Activated CD8-positive, alpha-beta memory T cell treated with anti-CD3 and anti-CD28 coated beads, Interleukin-2, amount 10 ng/mL, durations not matched to agents 7 days and 5 days (primary cell): ENCODE measurements around the gene CNTNAP2. TPM values are rescaled to one million over a fixed set of nuclear protein-coding genes. Genes with fewer than 3 reads are reported as not detected.

ENCODE experiments used
- ATAC-seq: fragments of 150-1000 bp; cut with Tn5 transposase; one replicate; pipeline ENCODE4 v1.10.0; 2021; ENCODE audit warnings: moderate library complexity
- CTCF ChIA-PET: fragments of 350-600 bp; sonication (Branson Sonifier 250); formaldehyde crosslinking; loops from one replicate; lab custom pipeline; 2021; ENCODE audit warnings: antibody characterized with exemption; lab: Charles Lee
- DNase-seq: peaks from one replicate; pipeline ENCODE4 v3.0.0-alpha.2; 2020
- H3K27ac Mint-ChIP-seq: one replicate; pipeline ENCODE4 v1.8.0; 2021; ENCODE audit warnings: mild to moderate bottlenecking, mixed read lengths
- H3K27me3 Mint-ChIP-seq: one replicate; pipeline ENCODE4 v1.8.0; 2021; ENCODE audit warnings: mixed read lengths
- H3K36me3 Mint-ChIP-seq: one replicate; pipeline ENCODE4 v1.8.0; 2021; ENCODE audit warnings: mild to moderate bottlenecking, mixed read lengths
- H3K4me1 Mint-ChIP-seq: one replicate; pipeline ENCODE4 v1.8.0; 2021; ENCODE audit warnings: mixed read lengths
- H3K4me3 Mint-ChIP-seq: one replicate; pipeline ENCODE4 v1.8.0; 2021; ENCODE audit warnings: mild to moderate bottlenecking, moderate library complexity, mixed read lengths
- H3K9me3 Mint-ChIP-seq: one replicate; pipeline ENCODE4 v1.8.0; 2022; ENCODE audit warnings: low read depth, mixed read lengths
- total RNA-seq, 2 experiments: library from RNA; stranded (reverse); gene quantifications; one replicate each; pipeline ENCODE4 v1.2.3, GENCODE V29; 2021

The CNTNAP2 gene
- total RNA-seq, 2 experiments from 2014 or later, result not detected

DNA sequence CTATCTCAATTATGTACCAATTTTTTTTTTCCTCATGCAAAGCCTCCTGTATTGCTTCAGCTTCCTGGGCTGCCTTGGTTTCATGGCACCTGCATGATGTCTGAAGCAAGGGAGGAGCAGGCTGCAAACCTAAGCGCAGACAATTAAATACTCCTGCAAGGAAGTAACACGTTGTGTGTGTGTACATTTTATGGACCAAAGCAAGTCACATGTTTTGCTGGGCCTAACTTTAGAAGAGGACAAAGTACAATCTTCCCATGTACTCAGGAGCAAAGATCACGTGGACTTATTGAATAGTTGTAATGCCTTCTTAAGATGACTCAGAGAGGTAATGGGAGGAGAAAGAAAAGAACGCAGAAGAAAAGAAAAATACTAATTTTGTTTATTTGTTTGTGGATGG lies 1530.0 kb downstream of the CNTNAP2 start:
- Mint-ChIP-seq H3K27me3 (no peaks in the 10 kb centered on the region), H3K27ac (no peak overlapping the region), H3K4me3 (no peak overlapping the region), H3K36me3 (no peaks in the 10 kb centered on the region), H3K4me1 (no peaks in the 10 kb centered on the region), H3K9me3 (peaks cover 10% of the 10 kb centered on the region)
- DNase-seq (no peak), ATAC-seq (no peak)
- CTCF ChIA-PET, result no interaction called here

DNA sequence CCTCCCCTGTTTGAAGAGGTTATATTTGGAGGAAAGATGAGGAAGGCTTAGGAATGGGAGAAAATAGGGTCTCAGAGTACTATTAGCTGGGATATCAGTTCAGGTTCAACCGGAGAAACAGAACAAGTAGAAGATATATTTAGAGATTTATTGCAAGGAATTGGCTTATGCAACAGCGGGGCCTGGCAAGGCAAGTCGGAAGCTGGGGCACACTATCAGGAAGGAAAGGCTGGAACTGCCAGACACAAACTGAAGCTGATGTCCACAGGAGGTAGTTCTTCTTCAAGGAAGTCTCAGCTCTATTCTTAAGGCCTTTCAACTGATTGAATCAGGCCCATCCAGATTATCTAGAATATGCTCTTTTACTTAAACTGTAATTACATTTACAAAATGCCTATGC lies 1534.4 kb downstream of the CNTNAP2 start:
- ATAC-seq (no peak), DNase-seq (no peak)
- Mint-ChIP-seq H3K27ac (no peak overlapping the region), H3K9me3 (peaks cover 7% of the 10 kb centered on the region), H3K4me1 (no peaks in the 10 kb centered on the region), H3K4me3 (no peak overlapping the region), H3K36me3 (no peaks in the 10 kb centered on the region), H3K27me3 (no peaks in the 10 kb centered on the region)
- CTCF ChIA-PET, result no interaction called here

DNA sequence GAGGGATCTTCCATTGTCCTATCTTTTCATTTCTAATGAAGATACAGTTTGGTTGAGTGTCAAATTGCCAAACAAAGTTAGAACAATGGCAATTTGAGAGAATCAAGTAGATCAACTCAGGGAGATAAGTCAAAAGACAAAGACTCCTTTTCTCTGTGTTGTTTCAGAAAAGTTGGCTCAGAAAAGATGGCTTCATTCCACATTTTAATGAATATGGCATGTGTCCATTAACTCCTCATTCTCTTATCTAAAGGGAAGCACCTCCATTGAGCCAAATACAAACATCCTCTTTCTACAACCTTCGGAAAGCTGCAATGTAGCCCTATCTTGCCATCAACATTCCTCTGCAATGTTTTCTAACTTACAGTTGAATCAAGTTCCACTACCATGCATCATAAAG lies 1535.0 kb downstream of the CNTNAP2 start:
- DNase-seq, result no peak
- Mint-ChIP-seq H3K4me3 (no peak overlapping the region), H3K27ac (no peak overlapping the region), H3K36me3 (no peaks in the 10 kb centered on the region), H3K9me3 (peaks cover 9% of the 10 kb centered on the region), H3K27me3 (no peaks in the 10 kb centered on the region), H3K4me1 (no peaks in the 10 kb centered on the region)
- CTCF ChIA-PET, result no interaction called here
- no peak for ATAC-seq

DNA sequence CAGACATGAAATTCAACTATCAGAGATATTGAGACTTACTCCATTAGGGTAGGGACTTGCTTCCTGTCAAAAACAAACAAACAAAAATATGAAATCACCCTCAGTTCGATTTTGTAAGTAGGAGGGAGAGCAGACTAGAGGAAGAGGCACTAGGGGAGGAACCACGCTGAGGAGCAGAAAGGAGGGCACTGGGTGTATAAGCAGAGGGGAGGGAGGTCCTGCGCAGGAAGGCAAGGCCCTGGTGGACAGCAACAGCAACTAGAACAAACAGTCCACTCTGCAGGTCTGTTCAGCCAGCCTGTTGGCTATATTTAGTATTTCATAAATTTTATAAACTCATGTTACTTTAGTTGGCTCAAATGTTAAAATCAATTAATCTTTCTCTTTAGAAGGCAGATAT lies 1536.9 kb downstream of the CNTNAP2 start:
- Mint-ChIP-seq H3K27ac (no peak overlapping the region), H3K36me3 (no peaks in the 10 kb centered on the region), H3K9me3 (peaks cover 8% of the 10 kb centered on the region), H3K4me3 (no peak overlapping the region), H3K4me1 (no peaks in the 10 kb centered on the region), H3K27me3 (no peaks in the 10 kb centered on the region)
- ATAC-seq, result no peak
- DNase-seq, result no peak
- CTCF ChIA-PET, result no interaction called here

DNA sequence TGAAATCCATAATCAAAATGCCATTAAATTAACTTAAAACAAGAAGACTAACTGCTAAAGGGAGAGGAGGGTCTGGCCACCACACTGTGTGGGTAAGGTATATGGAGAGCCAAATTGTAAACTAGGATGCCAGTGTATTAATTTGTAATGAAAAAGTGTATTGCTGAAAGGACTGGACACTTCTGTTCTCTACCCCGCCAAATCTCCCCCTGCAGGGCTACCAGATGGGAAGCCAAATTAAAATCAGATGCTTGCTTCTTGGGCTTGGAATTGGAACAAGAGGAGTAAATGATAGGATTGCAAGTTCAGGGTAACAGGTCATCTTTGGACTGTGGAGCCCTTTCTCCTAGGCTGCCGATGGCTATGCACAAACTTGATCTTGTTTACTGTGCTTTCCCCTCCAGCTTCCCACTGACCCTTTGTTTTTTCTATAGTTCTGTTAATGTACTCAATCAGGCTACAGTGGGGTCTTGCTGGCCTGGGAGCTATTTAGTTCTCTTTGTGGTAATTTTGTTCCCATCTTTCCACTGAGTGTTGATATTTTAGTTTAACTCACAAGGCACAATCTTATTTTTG lies 1541.9 kb downstream of the CNTNAP2 start:
- no peak for ATAC-seq
- Mint-ChIP-seq H3K27me3 (no peaks in the 10 kb centered on the region), H3K9me3 (peaks cover 7% of the 10 kb centered on the region), H3K4me1 (no peaks in the 10 kb centered on the region), H3K27ac (no peak overlapping the region), H3K4me3 (no peak overlapping the region), H3K36me3 (no peaks in the 10 kb centered on the region)
- CTCF ChIA-PET, result no interaction called here
- DNase-seq, result no peak

DNA sequence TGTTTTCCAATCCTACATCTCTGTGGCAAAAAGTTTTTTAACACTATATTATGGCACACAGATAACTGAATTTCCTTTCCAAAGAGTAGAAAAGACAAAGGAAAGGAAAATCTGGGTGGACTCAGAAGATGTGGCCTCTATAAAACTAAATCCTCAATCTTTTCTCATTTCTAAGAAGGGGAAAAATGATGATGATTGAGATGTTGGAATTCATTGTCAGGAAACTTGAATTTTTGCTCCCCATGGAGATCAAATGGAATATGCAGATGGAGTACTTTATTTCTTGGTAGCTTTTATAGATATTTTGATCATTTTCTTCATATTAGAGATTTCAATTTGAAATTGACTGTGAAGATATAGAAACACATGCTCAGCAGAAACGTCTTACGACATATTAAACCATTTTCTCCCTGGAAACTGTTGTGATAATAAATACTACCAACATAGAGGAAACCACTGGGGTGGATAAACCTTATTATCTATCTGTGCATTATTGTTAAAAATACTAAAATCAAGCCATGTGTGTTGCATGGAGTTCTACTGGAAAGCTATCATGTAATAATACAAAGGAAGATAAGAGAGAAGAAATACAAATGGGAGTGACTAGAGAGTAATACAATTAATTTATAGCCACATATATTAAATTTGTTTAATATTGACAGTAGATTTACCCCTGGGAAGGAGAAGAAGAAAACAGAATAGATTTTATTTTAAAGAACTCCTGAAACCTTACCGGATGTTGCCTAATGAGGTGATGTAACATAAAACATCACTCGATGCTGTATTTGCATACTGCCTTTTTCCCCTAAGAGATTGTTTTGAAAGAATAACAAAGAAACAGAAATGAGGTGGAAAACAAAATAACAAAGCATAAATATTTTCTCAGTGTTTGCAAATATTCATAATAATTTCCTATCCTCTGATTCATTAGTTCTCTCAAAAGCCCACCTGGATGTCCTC lies 1542.7 kb downstream of the CNTNAP2 start:
- H3K27ac Mint-ChIP-seq, result no peak overlapping the region
- H3K27me3 Mint-ChIP-seq, result no peaks in the 10 kb centered on the region
- H3K4me3 Mint-ChIP-seq, result no peak overlapping the region
- no peak for ATAC-seq
- CTCF ChIA-PET, result no interaction called here
- no peak for DNase-seq
- H3K36me3 Mint-ChIP-seq, result no peaks in the 10 kb centered on the region
- peaks cover 7% of the 10 kb centered on the region for H3K9me3 Mint-ChIP-seq
- H3K4me1 Mint-ChIP-seq, result no peaks in the 10 kb centered on the region

DNA sequence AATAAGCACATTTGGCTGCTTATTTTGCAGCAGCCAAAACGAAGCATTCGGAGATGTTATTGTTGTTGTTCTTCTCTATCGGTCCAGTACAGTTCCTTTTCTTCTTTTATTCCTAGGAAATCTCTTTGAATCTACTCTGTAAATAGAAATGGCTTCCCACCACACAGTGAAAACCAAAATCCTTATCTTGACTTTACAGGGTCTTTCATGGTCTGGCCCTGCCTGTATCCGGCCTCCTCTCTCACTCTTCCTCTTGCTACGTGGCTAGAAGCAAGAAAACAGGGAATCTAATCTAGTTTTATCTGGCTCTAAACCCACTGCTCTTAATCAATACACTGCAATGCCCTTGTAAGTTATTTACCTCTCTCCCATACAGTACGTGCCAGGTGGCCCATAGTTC lies 1547.9 kb downstream of the CNTNAP2 start:
- Mint-ChIP-seq H3K27ac (no peak overlapping the region), H3K4me1 (no peaks in the 10 kb centered on the region), H3K27me3 (no peaks in the 10 kb centered on the region), H3K9me3 (peaks cover 4% of the 10 kb centered on the region), H3K4me3 (no peak overlapping the region), H3K36me3 (no peaks in the 10 kb centered on the region)
- CTCF ChIA-PET, result no interaction called here
- no peak for ATAC-seq
- DNase-seq, result no peak

DNA sequence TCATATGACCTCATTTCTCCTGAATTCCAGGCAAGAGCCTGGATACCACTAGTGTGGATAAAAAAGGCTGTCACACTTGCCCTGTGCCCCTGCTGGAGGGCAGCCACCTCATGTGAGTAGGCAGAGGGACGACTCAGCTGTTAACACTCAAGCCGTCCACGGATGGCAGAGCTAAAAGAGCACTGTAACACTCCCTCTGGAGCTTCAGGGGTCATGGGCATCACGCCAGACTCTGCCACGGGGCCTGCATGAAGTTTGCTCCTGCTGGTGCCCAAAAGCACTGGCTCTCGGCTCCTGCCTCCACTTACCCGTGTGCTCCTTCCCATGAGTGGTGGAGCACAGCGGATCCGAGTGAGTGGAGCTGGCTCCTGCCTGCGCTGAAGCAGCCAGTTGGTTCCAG lies 1554.2 kb downstream of the CNTNAP2 start:
- CTCF ChIA-PET, result no interaction called here
- no peaks in the 10 kb centered on the region for H3K4me1 Mint-ChIP-seq

DNA sequence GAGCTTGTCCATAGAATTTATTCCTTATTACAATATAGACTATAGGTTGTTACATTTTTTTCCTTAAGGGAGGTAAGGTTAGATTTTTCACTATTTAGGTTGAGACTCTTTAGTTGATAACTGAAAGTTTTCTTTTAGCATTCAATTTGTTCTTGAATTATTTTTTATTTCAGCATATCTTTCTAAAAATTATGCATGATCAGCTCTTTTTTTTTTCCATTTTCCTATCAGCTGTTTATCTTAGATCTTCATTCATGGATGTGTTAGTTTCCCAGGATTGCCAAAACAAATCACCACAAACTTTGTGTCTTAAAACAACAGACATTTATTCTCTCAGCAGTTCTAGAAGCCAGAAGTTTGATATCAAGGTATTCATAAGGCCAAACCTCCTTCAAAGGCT lies 1558.1 kb downstream of the CNTNAP2 start:
- ATAC-seq (no peak), DNase-seq (no peak)
- CTCF ChIA-PET, result no interaction called here
- H3K4me3 Mint-ChIP-seq, result no peak overlapping the region
- H3K27me3 Mint-ChIP-seq, result no peaks in the 10 kb centered on the region
- H3K4me1 Mint-ChIP-seq, result no peaks in the 10 kb centered on the region
- H3K36me3 Mint-ChIP-seq, result no peaks in the 10 kb centered on the region
- H3K27ac Mint-ChIP-seq, result no peak overlapping the region
- peaks cover 4% of the 10 kb centered on the region for H3K9me3 Mint-ChIP-seq

More for the DNA sequence above, 1554.2 kb downstream of the CNTNAP2 start:
- H3K4me3 Mint-ChIP-seq, result no peak overlapping the region
- H3K9me3 Mint-ChIP-seq, result peaks cover 2% of the 10 kb centered on the region
- no peaks in the 10 kb centered on the region for H3K36me3 Mint-ChIP-seq
- no peak overlapping the region for H3K27ac Mint-ChIP-seq
- ATAC-seq (no peak), DNase-seq (no peak)
- H3K27me3 Mint-ChIP-seq, result no peaks in the 10 kb centered on the region

DNA sequence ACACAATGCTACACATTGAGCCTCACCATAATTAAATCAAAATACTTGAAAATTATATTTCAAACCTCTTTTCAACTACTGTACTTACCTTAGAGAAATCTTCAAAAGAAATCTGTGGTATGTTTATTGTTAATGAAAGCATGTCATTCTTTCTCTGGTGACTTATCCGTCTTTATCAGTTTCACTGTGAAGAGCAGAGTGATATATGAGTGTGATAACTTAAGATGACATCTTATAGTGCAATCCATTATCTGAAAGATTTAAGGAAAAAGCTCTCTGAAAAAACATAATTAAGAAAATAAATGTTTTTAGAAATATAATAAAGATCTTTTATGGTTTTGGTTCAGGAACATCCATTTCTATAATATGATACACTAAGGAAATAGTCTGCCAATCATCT lies 1562.3 kb downstream of the CNTNAP2 start:
- Mint-ChIP-seq H3K9me3 (peaks cover 4% of the 10 kb centered on the region), H3K27me3 (no peaks in the 10 kb centered on the region), H3K4me3 (no peak overlapping the region), H3K27ac (no peak overlapping the region), H3K36me3 (no peaks in the 10 kb centered on the region), H3K4me1 (no peaks in the 10 kb centered on the region)
- DNase-seq, result no peak
- ATAC-seq, result no peak
- CTCF ChIA-PET, result no interaction called here

DNA sequence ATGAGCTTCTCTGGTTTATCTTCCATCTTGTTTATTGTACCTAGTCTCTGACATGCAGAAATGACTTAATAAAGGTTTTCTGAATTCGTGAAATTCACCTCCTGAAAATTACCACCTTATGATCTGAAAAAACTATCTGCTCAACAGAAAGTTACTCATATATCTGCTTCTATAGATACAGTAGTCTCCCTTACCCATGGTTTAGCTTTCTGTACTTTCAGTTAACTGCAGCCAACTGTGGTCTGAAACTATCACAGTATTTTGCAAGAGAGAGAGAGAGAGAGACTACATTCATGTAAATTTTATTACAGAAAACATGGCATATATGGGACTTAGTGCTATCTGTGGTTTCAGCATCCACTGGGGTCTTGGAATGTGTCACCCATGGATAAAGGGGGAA lies 1564.9 kb downstream of the CNTNAP2 start:
- Mint-ChIP-seq H3K4me3 (no peak overlapping the region), H3K27ac (no peak overlapping the region), H3K27me3 (no peaks in the 10 kb centered on the region), H3K4me1 (no peaks in the 10 kb centered on the region), H3K9me3 (peaks cover 3% of the 10 kb centered on the region), H3K36me3 (no peaks in the 10 kb centered on the region)
- ATAC-seq (no peak), DNase-seq (no peak)
- CTCF ChIA-PET, result no interaction called here

DNA sequence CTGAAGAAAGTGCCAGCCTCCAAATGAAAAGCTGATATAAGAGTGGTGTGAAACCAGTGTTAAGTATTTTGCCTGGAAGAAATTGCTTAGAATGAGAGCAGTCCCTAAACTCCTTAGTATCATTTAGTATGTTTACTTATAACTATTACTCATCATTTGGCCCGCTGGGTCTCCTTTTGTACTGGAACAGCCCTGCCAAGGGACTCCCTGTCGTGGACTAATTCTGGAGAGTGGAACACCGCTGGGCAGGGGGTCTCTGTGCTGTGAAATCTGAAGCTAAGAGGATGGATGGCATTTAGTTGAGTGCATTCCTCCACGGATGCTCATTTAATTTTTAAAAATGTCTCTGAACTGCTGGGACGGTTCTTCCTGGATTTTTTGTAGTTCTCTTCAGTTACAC lies 1584.1 kb downstream of the CNTNAP2 start:
- Mint-ChIP-seq H3K27ac (no peak overlapping the region), H3K36me3 (no peaks in the 10 kb centered on the region), H3K4me3 (no peak overlapping the region), H3K4me1 (no peaks in the 10 kb centered on the region), H3K27me3 (no peaks in the 10 kb centered on the region), H3K9me3 (peaks cover 9% of the 10 kb centered on the region)
- CTCF ChIA-PET, result no interaction called here
- ATAC-seq (no peak), DNase-seq (no peak)

DNA sequence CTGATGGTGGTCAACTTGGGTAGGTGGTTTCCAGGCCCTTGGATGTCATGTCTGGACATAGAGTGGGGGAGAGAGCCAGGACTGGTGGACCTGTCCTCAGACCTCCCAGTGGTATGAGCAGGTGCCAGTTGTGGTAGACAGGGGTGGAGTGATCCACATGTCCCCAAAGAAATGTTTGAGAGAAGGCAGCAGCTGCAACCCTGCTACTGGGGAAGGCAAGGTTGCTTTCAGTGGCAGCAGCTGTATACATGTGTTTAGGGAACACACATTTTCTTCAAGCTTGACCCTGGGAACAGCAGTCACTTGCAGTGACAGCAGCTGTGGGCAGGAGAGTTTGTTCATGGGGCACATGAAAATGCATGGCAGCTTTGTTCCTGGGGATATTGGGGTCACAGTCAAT lies 1591.3 kb downstream of the CNTNAP2 start:
- no peak overlapping the region for H3K4me3 Mint-ChIP-seq
- no peak for DNase-seq
- peaks cover 11% of the 10 kb centered on the region for H3K9me3 Mint-ChIP-seq
- ATAC-seq, result no peak
- no peaks in the 10 kb centered on the region for H3K36me3 Mint-ChIP-seq
- H3K4me1 Mint-ChIP-seq, result no peaks in the 10 kb centered on the region
- H3K27me3 Mint-ChIP-seq, result no peaks in the 10 kb centered on the region
- CTCF ChIA-PET, result no interaction called here
- no peak overlapping the region for H3K27ac Mint-ChIP-seq

DNA sequence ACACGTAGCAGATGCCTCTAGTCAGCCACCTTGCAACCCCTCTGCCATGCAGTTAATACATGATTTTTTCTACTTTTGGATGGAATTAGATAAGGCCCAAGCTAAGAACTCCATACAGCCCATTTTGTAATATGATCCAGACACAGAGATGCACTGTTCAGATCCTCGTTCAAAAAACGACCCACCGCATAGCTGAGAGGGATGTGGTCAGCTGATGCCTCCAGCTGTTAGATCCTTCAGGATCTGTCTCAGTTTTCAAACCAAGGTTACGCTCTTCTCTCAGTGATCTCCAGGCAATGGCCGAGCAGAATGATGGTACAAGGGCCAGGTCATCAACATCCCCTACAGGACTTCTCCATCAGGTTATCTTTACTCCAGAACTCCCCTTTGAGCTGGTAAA lies 1592.3 kb downstream of the CNTNAP2 start:
- CTCF ChIA-PET, result no interaction called here
- Mint-ChIP-seq H3K9me3 (peaks cover 14% of the 10 kb centered on the region), H3K4me3 (no peak overlapping the region), H3K4me1 (no peaks in the 10 kb centered on the region), H3K27ac (no peak overlapping the region), H3K36me3 (no peaks in the 10 kb centered on the region), H3K27me3 (no peaks in the 10 kb centered on the region)
- ATAC-seq, result no peak
- no peak for DNase-seq
